ENCODE results near the gene PHPT1.

The PHPT1 gene

DNA sequence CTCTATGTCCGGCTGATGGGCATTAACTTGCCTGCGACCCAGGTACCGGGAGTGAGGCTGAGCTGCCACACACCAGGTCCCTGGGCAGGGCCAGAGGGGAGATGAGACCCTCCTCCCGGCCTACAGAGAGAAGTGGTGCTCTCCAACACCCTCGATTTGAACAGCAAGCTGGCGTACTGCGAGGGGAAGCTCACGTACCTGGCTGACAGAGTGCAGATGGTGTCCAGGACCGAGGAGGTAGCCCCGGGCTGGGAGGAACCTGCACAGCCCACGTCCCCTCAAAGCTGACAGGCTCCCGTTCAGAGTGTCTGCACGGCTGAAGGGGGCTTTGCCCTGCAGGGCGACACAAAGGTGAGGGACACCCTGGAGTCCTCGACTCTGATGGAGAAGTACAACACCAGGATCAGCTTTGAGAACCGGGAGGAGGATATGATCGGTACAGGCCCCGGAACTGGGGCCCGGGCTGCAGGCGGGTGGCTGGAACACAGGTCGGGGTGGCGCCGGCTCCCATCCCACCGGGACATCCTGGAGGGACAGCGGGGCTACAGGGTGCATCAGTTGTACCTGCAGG is 42.5 kb upstream of the PHPT1 start:
- Histone ChIP-seq H3K27me3 (replicated peaks; ENCODE audit: control insufficient read depth, insufficient read depth, low read length, poor library complexity, severe bottlenecking) (no peaks in the 10 kb centered on the region), H3K4me1 (ENCODE audit: control insufficient read depth, insufficient read depth, low read length, poor library complexity, severe bottlenecking) (peaks cover 21% of the 10 kb centered on the region), H3K4me3 (ENCODE audit: insufficient read depth, low read depth, low read length, poor library complexity, severe bottlenecking) (peak overlapping the region; percentile 80), H3K36me3 (ENCODE audit: control insufficient read depth, insufficient read depth, low read length) (no peaks in the 10 kb centered on the region), H3K9me3 (ENCODE audit: control insufficient read depth, low read length) (no peaks in the 10 kb centered on the region), H3K27ac (ENCODE audit: insufficient read depth, low read length, poor library complexity, severe bottlenecking) (peak overlapping the region; percentile 89)
- no peak for DNase-seq

GRCh38 chr9:136807281-136808074 is 41.7 kb upstream of the PHPT1 start, which contains the start of gene RABL6:
TSS of gene RABL6 (plus strand) at chr9:136807948. CDS start at chr9:136808197, 249 bp downstream.
- no peaks in the 10 kb centered on the region for H3K36me3 ChIP-seq (ENCODE audit: control insufficient read depth, insufficient read depth, low read length)
- H3K27ac ChIP-seq (ENCODE audit: insufficient read depth, low read length, poor library complexity, severe bottlenecking): peak within 1 kb of the TSS; percentile 89
- peak; percentile 71 to 75 (median 74) for DNase-seq
- H3K4me1 ChIP-seq (ENCODE audit: control insufficient read depth, insufficient read depth, low read length, poor library complexity, severe bottlenecking): peaks cover 21% of the 10 kb centered on the region
- H3K27me3 ChIP-seq (replicated peaks; ENCODE audit: control insufficient read depth, insufficient read depth, low read length, poor library complexity, severe bottlenecking): no peaks in the 10 kb centered on the region
- H3K4me3 ChIP-seq (ENCODE audit: insufficient read depth, low read depth, low read length, poor library complexity, severe bottlenecking): peak within 1 kb of the TSS; percentile 80
- no peaks in the 10 kb centered on the region for H3K9me3 ChIP-seq (ENCODE audit: control insufficient read depth, low read length)

DNA sequence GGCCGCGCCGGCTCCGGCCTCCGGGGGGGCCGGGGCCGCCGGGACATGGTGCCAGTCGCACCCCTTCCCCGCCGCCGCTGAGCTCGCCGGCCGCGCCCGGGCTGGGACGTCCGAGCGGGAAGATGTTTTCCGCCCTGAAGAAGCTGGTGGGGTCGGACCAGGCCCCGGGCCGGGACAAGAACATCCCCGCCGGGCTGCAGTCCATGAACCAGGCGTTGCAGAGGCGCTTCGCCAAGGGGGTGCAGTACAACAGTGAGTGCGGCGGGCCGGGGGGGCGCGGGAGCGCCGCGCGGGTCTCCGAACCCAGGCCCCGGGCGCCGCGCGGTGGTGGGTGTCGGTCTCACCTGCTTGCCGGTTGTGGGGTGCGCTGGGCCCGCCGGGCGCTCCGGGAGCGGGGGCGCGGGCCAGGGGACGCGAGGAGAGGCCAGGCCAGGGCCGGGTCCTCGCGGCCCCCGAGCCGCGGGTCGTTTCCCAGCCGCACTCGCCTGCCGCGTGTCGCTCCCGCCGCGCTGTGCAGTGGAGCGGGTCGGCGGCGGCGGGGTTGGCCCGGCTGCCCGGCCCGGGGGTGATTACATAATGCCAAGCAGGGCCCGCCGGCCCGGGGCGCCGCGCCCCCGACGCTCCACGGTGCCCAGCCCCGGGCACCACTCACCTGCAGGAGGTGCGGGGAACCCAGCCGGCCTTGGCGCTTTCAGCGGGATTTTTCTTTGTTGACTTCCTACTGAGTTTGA is 41.0 kb upstream of the PHPT1 start:
- Histone ChIP-seq H3K27ac (ENCODE audit: insufficient read depth, low read length, poor library complexity, severe bottlenecking) (peak overlapping the region; percentile 51), H3K9me3 (ENCODE audit: control insufficient read depth, low read length) (no peaks in the 10 kb centered on the region), H3K4me3 (ENCODE audit: insufficient read depth, low read depth, low read length, poor library complexity, severe bottlenecking) (peak overlapping the region; percentile 76), H3K4me1 (ENCODE audit: control insufficient read depth, insufficient read depth, low read length, poor library complexity, severe bottlenecking) (peaks cover 21% of the 10 kb centered on the region), H3K27me3 (replicated peaks; ENCODE audit: control insufficient read depth, insufficient read depth, low read length, poor library complexity, severe bottlenecking) (no peaks in the 10 kb centered on the region), H3K36me3 (ENCODE audit: control insufficient read depth, insufficient read depth, low read length) (no peaks in the 10 kb centered on the region)
- peak in 2 of 3 donors; percentile 21 to 26 for DNase-seq

GRCh38 chr9:136808806-136809158 is 40.4 kb upstream of the PHPT1 start:
- peaks cover 21% of the 10 kb centered on the region for H3K4me1 ChIP-seq (ENCODE audit: control insufficient read depth, insufficient read depth, low read length, poor library complexity, severe bottlenecking)
- no peak overlapping the region for H3K27ac ChIP-seq (ENCODE audit: insufficient read depth, low read length, poor library complexity, severe bottlenecking)
- peak overlapping the region; percentile 76 for H3K4me3 ChIP-seq (ENCODE audit: insufficient read depth, low read depth, low read length, poor library complexity, severe bottlenecking)
- H3K9me3 ChIP-seq (ENCODE audit: control insufficient read depth, low read length): no peaks in the 10 kb centered on the region
- no peaks in the 10 kb centered on the region for H3K27me3 ChIP-seq (replicated peaks; ENCODE audit: control insufficient read depth, insufficient read depth, low read length, poor library complexity, severe bottlenecking)
- no peak for DNase-seq
- H3K36me3 ChIP-seq (ENCODE audit: control insufficient read depth, insufficient read depth, low read length): no peaks in the 10 kb centered on the region

GRCh38 chr9:136814725-136815421 is 34.3 kb upstream of the PHPT1 start:
- Histone ChIP-seq H3K9me3 (ENCODE audit: control insufficient read depth, low read length) (no peaks in the 10 kb centered on the region), H3K36me3 (ENCODE audit: control insufficient read depth, insufficient read depth, low read length) (no peaks in the 10 kb centered on the region), H3K27ac (ENCODE audit: insufficient read depth, low read length, poor library complexity, severe bottlenecking) (no peak overlapping the region), H3K4me1 (ENCODE audit: control insufficient read depth, insufficient read depth, low read length, poor library complexity, severe bottlenecking) (peaks cover under 1% of the 10 kb centered on the region), H3K4me3 (ENCODE audit: insufficient read depth, low read depth, low read length, poor library complexity, severe bottlenecking) (no peak overlapping the region), H3K27me3 (replicated peaks; ENCODE audit: control insufficient read depth, insufficient read depth, low read length, poor library complexity, severe bottlenecking) (no peaks in the 10 kb centered on the region)
- DNase-seq: no peak

DNA sequence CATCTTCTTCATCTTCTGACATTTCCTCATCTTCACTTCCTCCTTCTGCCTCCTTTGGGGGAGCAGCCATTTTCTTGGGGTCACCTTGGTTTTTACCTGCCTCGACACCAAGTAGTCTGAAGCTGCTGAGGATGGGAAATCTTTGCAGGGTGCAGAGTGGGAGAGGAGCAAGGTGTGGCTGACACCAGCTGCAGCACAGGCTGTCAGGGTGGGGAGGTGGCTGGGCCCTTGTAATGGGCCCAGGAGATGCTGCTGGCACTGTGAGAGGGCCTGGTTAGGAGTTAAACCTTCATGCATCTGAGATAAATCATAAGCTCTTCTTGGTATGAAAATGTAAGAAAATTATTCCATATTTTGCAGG is 33.8 kb upstream of the PHPT1 start:
- H3K27ac ChIP-seq (ENCODE audit: insufficient read depth, low read length, poor library complexity, severe bottlenecking): no peak overlapping the region
- no peak for DNase-seq
- H3K36me3 ChIP-seq (ENCODE audit: control insufficient read depth, insufficient read depth, low read length): no peaks in the 10 kb centered on the region

DNA sequence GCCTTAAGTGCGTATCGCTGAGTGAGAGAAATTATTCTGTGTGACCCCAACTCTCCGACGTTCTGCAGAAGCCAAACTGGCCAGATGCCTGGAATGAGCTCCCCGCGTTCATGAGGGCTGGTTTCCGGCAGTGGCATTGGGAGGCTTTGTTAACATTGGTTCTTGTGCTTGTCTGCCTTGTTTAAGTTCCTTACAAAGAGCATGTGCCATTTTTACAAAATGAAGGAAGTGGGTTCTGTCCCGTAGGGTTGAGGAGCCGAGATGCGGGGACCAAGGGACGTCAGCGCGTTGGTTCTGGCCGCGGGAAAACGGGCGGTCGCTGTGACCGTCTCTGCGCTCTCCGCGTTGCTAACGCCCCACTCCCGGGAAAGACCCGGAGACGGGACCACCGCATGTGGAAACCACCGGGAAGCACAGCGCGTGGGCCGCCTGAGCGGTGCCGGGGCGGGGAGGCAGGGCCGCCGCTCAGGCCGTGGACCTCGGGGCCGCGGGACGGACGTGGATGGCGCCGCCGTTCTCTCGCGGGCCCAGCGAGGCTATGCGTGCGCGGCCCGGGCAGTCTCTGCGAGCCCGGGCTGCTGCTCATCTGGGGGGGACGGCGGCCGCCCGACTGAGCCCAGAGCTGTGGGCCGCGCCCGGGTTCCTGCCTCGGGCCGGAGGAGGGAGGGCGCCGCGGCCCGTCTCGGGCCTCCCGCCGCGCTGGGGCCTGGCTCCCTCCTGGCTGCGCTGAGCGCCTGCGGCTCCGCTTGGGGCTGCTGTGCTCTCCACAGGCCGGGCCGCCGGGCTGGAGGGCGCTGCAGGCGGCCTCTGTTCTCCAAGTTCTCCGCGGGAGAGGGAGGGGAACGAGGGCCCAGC is 28.0 kb upstream of the PHPT1 start:
- H3K27ac ChIP-seq (ENCODE audit: insufficient read depth, low read length, poor library complexity, severe bottlenecking): no peak overlapping the region
- peaks cover 22% of the 10 kb centered on the region for H3K36me3 ChIP-seq (ENCODE audit: control insufficient read depth, insufficient read depth, low read length)
- H3K4me3 ChIP-seq (ENCODE audit: insufficient read depth, low read depth, low read length, poor library complexity, severe bottlenecking): no peak overlapping the region
- no peak for DNase-seq
- H3K4me1 ChIP-seq (ENCODE audit: control insufficient read depth, insufficient read depth, low read length, poor library complexity, severe bottlenecking): no peaks in the 10 kb centered on the region
- no peaks in the 10 kb centered on the region for H3K9me3 ChIP-seq (ENCODE audit: control insufficient read depth, low read length)
- no peaks in the 10 kb centered on the region for H3K27me3 ChIP-seq (replicated peaks; ENCODE audit: control insufficient read depth, insufficient read depth, low read length, poor library complexity, severe bottlenecking)

More for the DNA sequence above, 33.8 kb upstream of the PHPT1 start:
- Histone ChIP-seq H3K4me3 (ENCODE audit: insufficient read depth, low read depth, low read length, poor library complexity, severe bottlenecking) (no peak overlapping the region), H3K9me3 (ENCODE audit: control insufficient read depth, low read length) (no peaks in the 10 kb centered on the region), H3K27me3 (replicated peaks; ENCODE audit: control insufficient read depth, insufficient read depth, low read length, poor library complexity, severe bottlenecking) (no peaks in the 10 kb centered on the region), H3K4me1 (ENCODE audit: control insufficient read depth, insufficient read depth, low read length, poor library complexity, severe bottlenecking) (no peaks in the 10 kb centered on the region)

DNA sequence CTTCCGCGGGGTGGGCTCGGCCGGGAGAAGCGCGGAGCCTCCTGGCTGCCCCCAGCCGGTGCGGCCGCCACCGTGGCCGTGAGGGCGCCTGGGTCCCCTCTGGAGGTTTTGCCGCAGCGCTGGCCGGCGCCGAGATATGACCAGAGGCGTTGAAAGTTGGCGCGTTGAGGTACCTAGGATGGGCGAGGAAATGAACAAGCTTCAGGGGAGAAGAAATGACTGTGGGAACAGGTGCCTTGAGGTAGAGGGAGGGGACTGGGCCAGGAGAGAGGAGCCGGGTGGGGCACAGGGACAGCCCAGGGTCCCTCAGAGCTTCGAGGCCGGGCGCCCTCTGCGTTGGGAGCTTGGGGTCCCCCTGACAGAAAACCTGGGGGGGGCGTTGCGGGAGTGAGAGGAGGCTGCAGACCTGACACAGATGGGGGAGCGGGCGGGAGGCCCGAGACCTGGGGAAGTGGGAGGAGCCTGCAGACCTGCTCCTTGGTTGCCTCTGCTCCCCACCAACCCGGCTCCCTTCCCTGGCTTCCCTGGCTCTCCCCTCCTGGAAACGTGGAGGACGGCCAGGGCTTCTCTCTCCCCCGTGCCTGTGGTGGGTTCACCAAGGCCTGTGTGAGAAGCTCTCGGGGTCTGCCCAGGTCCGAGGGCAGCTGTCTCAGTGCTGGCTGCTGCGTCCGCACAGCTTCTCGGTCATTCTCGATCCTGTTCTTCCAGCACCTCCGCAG is 27.2 kb upstream of the PHPT1 start:
- no peak overlapping the region for H3K4me3 ChIP-seq (ENCODE audit: insufficient read depth, low read depth, low read length, poor library complexity, severe bottlenecking)
- H3K27ac ChIP-seq (ENCODE audit: insufficient read depth, low read length, poor library complexity, severe bottlenecking): no peak overlapping the region
- H3K36me3 ChIP-seq (ENCODE audit: control insufficient read depth, insufficient read depth, low read length): peaks cover 28% of the 10 kb centered on the region

More for the DNA sequence above, 27.2 kb upstream of the PHPT1 start:
- no peaks in the 10 kb centered on the region for H3K4me1 ChIP-seq (ENCODE audit: control insufficient read depth, insufficient read depth, low read length, poor library complexity, severe bottlenecking)
- DNase-seq: no peak
- H3K9me3 ChIP-seq (ENCODE audit: control insufficient read depth, low read length): no peaks in the 10 kb centered on the region
- H3K27me3 ChIP-seq (replicated peaks; ENCODE audit: control insufficient read depth, insufficient read depth, low read length, poor library complexity, severe bottlenecking): no peaks in the 10 kb centered on the region

All from effector memory CD4-positive, alpha-beta T cell (primary cell).